A549 treated with GW870086 at 1 μM for 4 hours (cell line): ENCODE results near the gene NLGN4X. TPM values are rescaled to one million over a fixed set of nuclear protein-coding genes. Genes with fewer than 3 reads are reported as not detected.

ENCODE experiments used
- total RNA-seq: library from RNA; stranded (reverse); fragments of 200-300 nt; extraction: Qiagen RNA extraction; gene quantifications from 5 replicates; pipeline ENCODE4 v1.2.3, GENCODE V29; 2022; ENCODE audit warnings: low read depth

The NLGN4X gene
- total RNA-seq: 0.02 TPM in 1 of 5 replicates, not detected in the others

DNA sequence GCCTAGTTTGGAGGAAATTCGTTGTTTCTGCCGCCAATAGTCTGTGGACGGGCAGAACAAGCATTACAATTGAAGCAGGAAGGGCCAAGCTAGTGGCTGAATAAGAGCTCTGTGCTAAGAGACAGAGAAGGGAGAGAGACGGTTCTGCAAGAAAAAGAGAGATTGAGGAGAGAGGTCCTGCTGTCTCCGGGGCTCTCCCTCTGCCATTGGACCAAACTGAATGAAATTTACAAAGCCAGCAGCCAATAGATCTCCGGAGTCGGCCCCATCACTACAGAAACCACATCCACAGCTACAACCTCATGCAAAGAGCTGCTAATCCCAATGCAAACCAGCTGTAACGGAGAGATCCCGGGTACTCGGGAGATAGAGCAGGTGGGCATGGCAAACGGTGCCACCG is at the start of gene NLGN4X:
Gene NLGN4X, minus strand, starts transcription at position 148 of the 400 bp plus-strand sequence. CDS start 77,401 bp downstream, outside the sequence.

